GM21576 (cell line): ENCODE data around the gene CSTPP1.
"Not testable (repeated sequence)": the region's sequence is repeated elsewhere in the genome, so short reads cannot be mapped to it uniquely, and the experiment has no call there.

Experiments
- ATAC-seq: cut with Tn5 transposase; IDR thresholded peaks from one replicate; pipeline ENCODE4 v1.9.1; 2021; ENCODE audit warnings: mild to moderate bottlenecking, moderate library complexity; ENCODE audit not compliant: unreplicated experiment

The CSTPP1 gene

DNA sequence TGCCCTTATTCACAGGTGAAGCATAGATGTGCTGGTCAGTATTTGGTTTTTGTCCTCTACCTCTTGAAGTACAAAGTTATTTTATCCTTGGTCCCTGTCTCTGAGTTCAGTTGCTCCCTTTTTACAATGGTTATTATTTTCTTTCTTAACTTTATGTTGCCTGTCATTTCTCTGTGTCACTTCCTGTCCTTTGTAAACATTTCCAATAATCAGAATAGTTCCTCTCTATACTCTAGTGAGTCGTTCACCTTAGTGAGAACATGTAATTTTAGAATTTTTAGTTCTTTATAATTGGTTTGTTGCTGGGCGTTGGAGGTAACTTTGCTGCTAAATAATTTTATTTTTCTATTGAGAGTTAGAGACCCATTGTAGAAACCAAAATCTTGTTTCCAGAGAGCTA is 16.0 kb downstream of the CSTPP1 start:
- no peak for ATAC-seq

DNA sequence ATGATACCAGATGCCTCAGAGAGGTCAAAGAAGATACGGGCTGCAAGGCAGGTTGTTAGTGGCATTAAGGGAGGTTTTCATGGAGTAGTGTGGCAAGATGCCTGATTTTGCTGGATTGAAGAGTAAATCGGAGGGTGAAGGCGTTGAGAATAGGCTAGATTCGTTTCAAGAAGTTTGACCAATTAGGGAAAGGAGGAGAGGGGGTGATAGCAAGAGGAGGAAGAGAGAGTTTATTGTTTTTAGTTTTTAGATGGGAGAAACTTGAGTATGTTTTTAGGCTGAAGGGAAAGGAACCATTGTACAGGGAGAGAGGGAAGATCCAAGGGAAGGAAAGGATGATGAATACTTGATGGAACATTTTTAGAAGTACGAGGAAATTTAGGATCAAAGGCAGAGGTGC is 16.5 kb downstream of the CSTPP1 start:
- no peak for ATAC-seq

DNA sequence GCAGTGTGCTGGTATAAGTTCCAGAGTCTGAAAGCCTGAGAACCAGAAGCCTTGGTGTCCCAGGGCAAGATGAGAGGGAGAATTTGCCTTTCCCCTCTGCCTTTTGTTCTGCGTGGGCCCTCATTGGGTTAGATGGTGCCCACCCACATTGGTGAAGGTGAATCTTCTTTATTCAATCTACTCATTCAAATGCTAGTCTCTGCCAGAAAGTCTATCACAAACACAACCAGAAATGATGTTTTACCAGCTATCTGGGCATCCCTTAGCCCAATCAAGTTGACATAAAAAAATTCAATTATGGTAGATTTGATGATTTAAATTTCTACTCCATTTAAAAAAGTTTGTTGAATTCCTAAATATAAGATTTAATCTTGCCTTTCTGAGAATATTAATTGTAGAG is 22.2 kb downstream of the CSTPP1 start:
- ATAC-seq = no peak

DNA sequence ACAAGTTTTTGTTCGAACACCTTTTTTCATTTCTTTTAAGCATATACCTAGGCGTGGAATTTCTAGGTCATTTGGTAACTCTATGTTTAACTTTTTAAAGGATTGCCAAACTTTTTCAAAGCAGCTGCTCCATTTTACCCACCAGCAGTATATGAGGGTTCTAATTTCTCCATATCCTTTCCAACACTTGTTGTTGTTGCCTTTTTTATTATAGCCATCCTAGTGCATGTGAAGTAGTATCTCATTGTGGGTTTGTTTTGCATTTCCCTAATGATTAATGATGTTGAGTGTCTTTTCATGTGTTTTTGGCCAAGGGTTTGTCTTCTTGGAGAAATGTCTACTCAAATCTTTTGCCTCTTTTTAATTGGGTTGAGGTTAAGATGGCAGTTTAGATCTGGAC is 24.5 kb downstream of the CSTPP1 start:
- ATAC-seq = no peak

DNA sequence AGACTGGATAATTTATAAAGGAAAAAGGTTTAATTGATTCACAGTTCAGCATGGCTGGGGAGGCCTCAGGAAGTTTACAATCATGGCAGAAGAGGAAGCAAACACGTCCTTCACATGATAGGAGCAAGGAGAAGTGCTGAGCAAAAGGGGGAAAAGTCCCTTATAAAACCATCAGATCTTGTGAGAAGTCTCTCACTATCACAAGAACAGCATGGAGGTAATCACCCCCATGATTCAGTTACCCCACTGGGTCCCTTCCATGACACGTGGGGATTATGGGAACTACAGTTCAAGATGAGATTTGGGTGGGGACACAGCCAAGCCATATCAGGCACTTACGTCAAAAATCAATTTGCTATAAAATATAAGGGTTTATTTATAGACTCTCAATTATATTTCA is 25.3 kb downstream of the CSTPP1 start:
- not testable (repeated sequence) for ATAC-seq

DNA sequence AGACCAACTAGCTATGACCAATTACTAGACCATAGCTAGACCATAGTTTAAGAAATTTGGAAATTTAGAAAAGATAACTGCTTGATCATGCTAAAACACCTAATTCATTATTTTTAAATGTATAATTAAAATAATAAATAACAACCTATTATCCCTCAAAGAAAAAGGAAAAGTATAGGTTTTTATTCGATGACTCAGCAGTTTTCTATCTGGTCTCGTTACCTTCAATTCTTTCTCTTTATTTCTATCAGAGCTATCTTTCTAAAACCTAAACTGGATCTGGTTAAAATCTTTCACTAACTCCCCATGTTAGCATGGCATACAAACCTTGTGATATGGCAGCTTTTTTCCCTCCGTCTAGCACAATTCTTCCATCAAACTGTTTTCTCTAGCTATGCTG is 27.3 kb downstream of the CSTPP1 start:
- ATAC-seq = no peak

DNA sequence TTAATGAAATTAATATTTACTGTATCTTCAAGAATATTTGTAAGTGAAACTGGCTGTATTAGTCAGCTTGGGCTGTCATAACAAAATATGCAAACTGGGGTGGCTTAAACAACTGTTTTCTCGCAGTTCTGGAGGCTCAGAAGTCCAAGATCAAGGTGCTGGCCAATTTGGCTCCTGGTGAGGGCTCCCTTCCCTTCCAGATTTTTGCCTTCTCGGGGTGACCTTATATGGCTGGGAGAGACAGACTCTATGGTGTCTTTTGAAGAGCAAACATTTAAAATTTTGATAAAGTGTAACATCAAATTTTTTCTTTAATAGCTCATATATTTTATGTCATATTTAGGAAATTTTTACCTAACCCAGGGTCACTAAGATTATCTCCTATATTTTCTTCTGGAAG is 30.2 kb downstream of the CSTPP1 start:
- ATAC-seq = no peak

DNA sequence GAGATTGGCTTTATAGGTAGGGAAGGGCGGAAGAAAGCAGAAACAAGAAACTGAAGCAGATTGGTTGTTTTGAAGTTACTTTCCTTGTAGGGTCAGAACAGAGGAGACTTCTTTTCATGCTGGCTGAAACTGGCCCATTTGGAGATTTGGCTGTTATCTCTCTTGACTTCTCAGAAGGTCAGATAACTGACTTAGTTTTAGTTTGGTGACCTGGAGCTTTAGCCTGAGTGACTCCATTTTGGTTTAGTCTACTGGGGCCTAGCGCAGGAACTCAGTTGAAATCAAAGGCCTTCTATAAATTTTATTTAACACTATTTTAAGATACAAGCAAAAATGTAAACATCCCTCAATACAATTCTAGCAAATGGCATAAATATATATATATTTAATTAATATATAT is 31.4 kb downstream of the CSTPP1 start:
- ATAC-seq = no peak

DNA sequence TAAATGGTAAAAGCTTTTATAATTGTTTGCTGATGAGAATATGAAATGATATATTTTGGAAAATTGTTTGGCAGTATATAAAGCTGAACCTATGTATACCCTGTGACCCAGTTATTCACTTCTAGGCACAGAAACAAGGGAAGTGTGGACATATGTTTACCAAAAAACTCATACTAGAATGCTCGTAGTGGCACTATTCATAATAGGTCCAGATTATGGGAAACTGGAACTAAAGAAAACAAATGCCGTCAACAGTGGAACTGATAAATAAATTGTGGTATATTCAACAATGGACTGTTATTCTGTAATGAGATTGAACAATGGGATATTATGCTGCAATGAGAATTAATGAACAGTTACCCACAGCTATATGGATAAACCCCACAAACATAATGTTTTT is 32.8 kb downstream of the CSTPP1 start:
- no peak for ATAC-seq

DNA sequence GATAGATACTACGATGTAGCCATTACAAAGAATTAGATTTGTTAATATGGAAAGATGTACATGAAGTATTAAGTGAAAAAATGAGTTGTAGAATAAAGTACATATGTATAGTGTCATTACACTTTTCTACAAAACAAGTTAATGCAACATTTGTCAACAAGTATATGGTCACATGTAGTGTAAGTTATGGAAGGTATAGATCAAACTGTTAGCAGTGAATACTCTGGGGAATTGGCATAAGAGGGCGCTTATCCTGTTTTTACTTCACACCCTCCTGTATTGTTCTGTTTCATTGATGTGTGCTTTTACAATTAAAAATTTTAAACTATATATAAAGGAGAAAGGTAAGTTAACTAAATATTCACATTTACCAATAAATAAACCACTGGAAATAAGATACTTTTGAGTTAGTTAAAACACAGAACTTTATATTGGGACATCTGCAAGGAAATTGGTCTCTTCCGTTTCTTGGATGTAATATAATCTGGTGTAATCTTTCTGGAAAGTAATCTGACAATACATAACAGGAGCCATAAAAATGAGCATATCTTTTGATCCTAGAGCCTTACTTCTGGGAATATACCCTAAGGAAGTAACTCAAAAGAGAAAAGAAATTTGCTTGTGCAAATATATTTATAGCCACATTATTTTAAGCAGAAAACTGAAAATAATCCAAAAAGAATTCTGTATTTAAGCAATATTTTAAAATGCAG is 34.5 kb downstream of the CSTPP1 start:
- no peak for ATAC-seq

DNA sequence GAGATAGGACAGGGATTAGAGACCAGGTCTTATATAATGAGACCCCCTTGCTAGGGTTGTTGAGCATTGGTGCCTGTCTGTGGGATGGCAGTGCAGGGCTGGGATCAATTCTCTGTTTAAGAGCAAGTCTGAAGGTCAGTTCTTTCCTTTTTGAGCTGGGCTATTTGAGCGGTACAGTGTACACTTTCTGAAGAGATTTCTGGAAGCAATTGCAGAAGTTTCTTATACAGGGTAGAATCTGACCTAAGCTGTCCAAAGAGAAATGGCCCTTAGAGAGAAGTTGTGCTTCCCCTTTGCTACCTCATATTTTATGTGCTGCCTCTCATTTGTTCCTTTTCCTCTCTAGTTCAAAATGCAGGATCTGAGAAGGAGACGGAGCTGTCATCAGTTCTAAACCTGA is 35.8 kb downstream of the CSTPP1 start:
- ATAC-seq = no peak

DNA sequence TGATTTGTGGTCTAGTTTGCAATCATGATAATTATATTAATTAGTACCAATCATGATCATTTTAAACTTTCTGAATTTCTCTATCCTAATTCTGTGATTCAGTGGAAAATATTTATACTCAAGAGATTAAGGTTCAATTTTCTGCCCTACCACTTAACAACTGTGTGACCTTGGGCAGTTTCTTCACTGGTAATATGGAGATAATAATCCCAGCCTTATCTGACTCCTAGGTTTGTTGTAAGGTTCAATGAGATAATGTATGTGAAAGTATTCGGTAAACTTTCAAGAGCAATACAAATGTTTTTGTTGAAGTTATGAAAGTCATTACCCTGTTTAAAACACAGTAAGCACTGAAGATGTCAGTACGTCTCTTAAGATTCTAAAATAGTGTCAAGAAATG is 36.3 kb downstream of the CSTPP1 start:
- no peak for ATAC-seq

DNA sequence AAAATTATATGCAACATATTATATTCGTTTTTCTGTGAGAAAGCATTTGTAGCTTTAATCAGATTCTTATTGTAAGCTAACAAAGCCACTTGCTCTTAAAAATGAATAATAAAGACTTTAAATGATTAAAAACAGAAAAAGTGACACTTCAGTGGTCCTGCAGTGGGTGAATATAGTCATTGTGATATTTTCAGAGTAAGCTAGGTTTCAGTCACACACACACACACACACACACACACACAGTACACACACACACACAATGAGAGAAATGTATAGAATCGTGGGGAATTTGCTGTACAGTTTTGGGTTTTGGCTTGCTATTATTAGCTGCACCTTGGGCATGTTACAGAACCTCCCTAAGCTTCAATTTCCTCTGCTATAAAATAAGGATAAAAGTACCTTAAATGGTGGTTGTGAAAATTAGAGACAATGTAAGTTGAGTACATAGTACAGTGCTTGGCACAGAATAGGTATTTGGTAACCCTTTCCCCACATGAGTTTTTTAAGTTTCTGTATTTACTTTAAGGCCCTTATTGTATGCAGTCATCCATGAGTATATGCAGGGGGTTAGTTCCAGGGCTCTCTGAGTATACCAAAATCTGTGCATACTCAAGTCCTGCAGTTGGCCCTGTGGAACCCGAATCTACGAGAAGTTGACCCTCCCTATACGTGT is 39.8 kb downstream of the CSTPP1 start:
- ATAC-seq = no peak

DNA sequence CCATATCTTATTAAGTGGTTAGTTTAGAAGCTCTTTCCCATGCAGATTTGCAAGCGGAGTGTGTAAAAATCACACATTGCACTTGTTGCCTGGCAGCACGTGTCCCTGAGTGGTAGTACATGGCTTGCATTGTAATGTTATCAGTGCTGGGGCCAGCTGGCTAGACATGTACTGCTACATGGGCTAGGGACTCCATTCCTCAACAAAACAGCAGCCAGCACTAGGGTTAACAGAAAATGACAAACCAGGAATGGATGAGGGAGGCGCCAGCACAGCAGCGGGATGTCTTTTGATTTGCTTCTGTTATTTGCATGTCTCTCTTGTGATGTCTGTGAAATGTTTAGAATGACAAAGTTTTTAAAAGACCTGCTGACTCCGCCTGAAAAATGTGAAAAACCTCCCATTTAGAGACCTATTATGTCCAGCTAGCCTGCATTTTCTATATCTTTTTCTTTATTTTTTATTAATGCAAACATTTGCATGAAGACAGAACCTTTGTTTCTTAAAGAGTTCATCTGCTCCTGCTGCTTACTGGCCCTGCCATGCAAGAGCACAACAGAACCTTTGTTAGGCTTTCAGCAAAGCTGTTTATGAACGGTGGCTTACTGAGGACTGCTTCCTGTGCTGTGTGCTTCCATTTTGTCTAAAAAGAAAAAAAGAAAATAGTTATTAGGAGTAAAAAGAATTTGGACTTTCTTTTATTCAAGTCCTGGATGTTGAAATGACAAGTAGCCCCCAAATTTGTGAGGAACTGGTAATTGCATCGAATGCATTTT is 40.7 kb downstream of the CSTPP1 start:
- ATAC-seq = no peak

DNA sequence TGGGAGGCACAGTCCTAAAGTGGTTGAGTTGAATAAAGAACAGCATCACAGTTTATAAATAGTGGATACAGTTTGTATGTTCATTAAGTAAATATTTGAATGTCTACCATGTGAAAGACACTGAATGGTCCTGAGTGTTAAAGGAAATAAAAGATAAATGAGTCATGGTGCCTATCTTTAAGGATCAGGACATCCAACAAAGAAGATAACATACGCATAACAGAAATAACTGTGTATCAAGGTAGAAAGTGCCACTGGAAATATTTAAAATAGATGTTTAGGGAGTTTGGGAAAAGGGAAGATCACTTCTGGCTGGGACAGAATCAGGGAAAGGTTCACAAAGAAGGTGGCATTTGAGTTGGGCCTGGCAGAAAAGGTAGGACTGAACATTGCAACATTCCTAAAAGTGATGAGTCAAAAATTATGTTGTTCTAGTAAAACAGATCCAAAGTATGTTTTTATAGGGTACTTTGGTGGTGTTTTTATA is 41.5 kb downstream of the CSTPP1 start:
- no peak for ATAC-seq

DNA sequence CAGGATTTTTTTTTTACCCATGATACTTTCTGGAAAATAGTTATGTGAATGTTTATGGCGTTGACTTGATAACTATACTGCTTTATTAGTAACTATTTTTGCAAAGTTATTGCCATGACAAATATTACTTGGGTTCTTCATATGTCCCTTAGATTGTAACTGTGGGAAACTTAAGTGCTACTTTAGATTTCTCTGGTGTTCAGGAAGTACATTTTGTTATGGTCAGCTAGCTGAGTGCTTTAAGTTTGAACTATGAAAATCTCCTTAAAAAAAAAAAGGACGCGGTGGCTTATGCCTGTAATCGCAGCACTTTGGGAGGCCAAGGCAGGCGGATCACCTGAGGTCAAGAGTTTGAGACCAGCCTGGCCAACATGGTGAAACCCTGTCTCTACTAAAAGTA is 42.8 kb downstream of the CSTPP1 start:
- ATAC-seq = no peak

DNA sequence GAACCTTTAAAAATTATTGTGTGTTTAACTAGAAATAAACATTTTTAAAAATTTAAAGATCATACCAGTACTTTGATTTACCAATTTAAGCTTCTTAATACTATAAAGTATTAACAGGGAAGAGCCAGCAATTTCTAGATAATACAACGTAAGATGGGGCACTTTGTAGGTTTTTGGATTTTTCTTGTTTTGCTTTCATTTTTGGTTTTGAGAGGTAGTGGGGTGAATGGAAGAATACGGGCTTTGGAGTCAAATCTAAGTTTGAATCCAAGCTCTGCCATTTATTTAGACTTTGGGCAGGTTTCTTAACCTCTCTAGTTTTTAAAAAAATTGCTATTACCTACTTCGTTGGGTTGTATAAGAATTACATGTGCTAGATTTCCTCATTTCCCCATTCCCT is 44.9 kb downstream of the CSTPP1 start:
- ATAC-seq = no peak

DNA sequence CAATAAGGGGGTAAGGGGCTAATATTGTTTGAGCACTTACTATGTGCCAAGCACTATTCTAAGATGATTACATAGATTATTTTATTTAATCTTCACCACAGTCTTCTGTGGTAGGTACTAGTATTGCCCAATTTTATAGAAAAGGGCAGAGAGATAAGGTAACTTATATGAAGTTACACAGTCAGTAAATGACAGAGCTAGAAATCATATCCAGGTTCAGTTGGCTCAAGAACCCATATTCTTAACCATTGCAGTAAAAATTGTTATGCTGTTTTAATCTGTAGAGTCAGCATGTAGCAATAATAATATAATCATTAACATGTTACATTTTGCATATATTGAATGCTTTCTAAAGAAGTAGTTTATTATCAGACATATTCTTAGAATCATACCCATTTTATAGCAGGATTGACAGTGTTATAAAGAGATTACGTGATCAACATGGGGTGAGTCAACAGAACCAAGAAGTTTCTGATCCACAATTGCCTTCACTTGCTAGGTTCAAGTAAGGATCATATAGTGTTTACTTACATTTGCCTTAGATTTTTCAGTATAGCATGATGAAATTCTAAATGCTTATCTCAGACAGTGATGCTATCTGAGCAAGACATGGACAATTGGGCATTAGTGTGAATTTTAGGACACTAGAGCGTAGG is 46.4 kb downstream of the CSTPP1 start:
- ATAC-seq = no peak

DNA sequence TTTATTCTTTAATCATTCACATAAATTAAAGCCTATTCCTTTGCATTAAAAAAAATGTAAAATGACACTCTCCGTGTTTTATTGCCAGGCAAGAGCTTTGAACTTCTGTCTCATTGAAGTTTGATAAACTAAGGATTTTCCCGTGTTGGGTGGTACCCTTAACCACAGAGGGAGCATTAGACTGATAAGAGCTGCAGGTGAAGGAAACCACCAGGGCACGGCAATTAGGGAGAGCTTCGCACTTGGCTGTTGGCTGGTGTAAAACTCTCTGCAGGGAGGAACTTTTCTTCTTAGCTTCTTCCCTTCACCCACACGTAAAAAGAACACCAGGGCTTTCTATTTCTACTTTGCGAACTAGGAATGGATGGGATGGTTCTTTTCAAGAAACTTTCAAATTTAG is 47.0 kb downstream of the CSTPP1 start:
- ATAC-seq = no peak

DNA sequence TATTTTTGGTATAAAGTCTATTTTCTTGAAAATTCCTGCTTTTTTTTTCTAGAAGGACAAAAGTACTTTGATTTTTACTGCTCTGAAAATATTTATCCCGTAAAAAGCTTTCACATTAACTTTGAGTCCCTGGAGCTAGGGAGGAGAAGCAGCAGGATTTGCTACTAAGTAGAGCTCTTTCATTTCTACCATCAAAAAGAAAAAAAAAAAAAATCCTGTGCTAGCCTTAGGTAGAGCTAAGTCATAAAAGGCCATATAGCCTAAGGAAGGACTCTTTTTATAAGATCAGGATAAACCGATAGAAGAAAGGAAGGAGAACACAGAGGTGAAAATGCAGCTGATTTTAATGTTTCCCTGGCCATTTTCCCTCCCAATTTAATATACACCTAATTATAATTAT is 48.0 kb downstream of the CSTPP1 start:
- ATAC-seq = no peak

DNA sequence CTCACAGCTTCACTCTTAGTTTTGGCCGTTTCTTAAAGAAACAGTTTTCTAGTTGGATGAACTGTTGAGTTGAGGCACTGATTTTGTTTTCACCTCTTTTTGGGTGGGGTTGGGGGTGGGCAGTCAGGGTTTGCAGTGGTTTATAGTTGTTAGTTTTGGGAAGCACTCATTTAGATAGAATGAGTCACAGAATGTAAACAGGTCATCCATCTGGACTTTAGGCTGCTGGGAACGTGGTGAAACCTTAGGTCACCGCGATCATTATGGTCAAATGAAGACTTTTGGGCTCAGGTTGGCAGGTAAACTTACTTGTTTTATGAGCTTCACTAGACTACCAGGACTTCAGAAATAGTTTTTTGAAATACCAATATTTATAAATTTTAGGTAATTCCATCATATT is 48.4 kb downstream of the CSTPP1 start:
- no peak for ATAC-seq
